ENCODE results near the gene SUB1.
"Not testable (repeated sequence)": the region's sequence is repeated elsewhere in the genome, so short reads cannot be mapped to it uniquely, and the experiment has no call there.

SUB1 gene

GRCh38 chr5:32627219-32627870 lies 42.0 kb downstream of the SUB1 start:
- TF ChIP-seq CTCF (IDR thresholded peaks at IDR 0.05; ENCODE audit: low read length) = no peak
- no peak for TF ChIP-seq EZH2 (IDR thresholded peaks at IDR 0.05; ENCODE audit: borderline replicate concordance, low read length)
- Histone ChIP-seq H3K9me2 (ENCODE audit: low read depth, low read length) (no peaks in the 10 kb centered on the region), H3K9ac (ENCODE audit: low read length) (no peak overlapping the region), H3K4me3 (ENCODE audit: low read depth, low read length, poor library complexity, severe bottlenecking) (no peak overlapping the region), H3K79me2 (ENCODE audit: insufficient read depth, low read length) (no peaks in the 10 kb centered on the region), H3K27me3 (ENCODE audit: insufficient read depth, low read length) (no peaks in the 10 kb centered on the region), H3K4me2 (ENCODE audit: low read length) (no peak overlapping the region), H3K36me3 (ENCODE audit: insufficient read depth, low read length) (no peaks in the 10 kb centered on the region), H3K27ac (ENCODE audit: low read depth, low read length, poor library complexity, severe bottlenecking) (no peak overlapping the region), H3K9me3 (ENCODE audit: low read length) (no peaks in the 10 kb centered on the region), H3F3A (ENCODE audit: insufficient read depth, low read length) (no peaks in the 10 kb centered on the region), H3K4me1 (ENCODE audit: insufficient read depth, low read length, severe bottlenecking) (no peaks in the 10 kb centered on the region), H2AFZ (ENCODE audit: low read length) (no peak overlapping the region), H4K20me1 (ENCODE audit: insufficient read depth, low read length) (no peaks in the 10 kb centered on the region)

- Histone ChIP-seq H3K4me1 (ENCODE audit: insufficient read depth, low read length, severe bottlenecking) (no peaks in the 10 kb centered on the region), H3K27me3 (ENCODE audit: insufficient read depth, low read length) (no peaks in the 10 kb centered on the region), H3F3A (ENCODE audit: insufficient read depth, low read length) (no peaks in the 10 kb centered on the region), H3K9me3 (ENCODE audit: low read length) (no peaks in the 10 kb centered on the region), H2AFZ (ENCODE audit: low read length) (no peak overlapping the region), H3K4me2 (ENCODE audit: low read length) (no peak overlapping the region), H3K27ac (ENCODE audit: low read depth, low read length, poor library complexity, severe bottlenecking) (no peak overlapping the region), H3K4me3 (ENCODE audit: low read depth, low read length, poor library complexity, severe bottlenecking) (no peak overlapping the region), H3K9ac (ENCODE audit: low read length) (no peak overlapping the region), H3K79me2 (ENCODE audit: insufficient read depth, low read length) (no peaks in the 10 kb centered on the region), H3K36me3 (ENCODE audit: insufficient read depth, low read length) (no peaks in the 10 kb centered on the region), H4K20me1 (ENCODE audit: insufficient read depth, low read length) (no peaks in the 10 kb centered on the region), H3K9me2 (ENCODE audit: low read depth, low read length) (no peaks in the 10 kb centered on the region)
- TF ChIP-seq EZH2 (IDR thresholded peaks at IDR 0.05; ENCODE audit: borderline replicate concordance, low read length) = no peak
- TF ChIP-seq CTCF (IDR thresholded peaks at IDR 0.05; ENCODE audit: low read length) = no peak
These were observed 42.9 kb downstream of the SUB1 start for GRCh38 chr5:32628049-32628844.

- no peaks in the 10 kb centered on the region for H3F3A ChIP-seq (ENCODE audit: insufficient read depth, low read length)
- H3K9ac ChIP-seq (ENCODE audit: low read length) = no peak overlapping the region
- H3K27me3 ChIP-seq (ENCODE audit: insufficient read depth, low read length) = no peaks in the 10 kb centered on the region
- no peak for TF ChIP-seq CTCF (IDR thresholded peaks at IDR 0.05; ENCODE audit: low read length)
- no peak for TF ChIP-seq EZH2 (IDR thresholded peaks at IDR 0.05; ENCODE audit: borderline replicate concordance, low read length)
- no peaks in the 10 kb centered on the region for H3K4me1 ChIP-seq (ENCODE audit: insufficient read depth, low read length, severe bottlenecking)
- H4K20me1 ChIP-seq (ENCODE audit: insufficient read depth, low read length) = no peaks in the 10 kb centered on the region
- H3K4me3 ChIP-seq (ENCODE audit: low read depth, low read length, poor library complexity, severe bottlenecking) = no peak overlapping the region
- H3K9me2 ChIP-seq (ENCODE audit: low read depth, low read length) = no peaks in the 10 kb centered on the region
- no peaks in the 10 kb centered on the region for H3K9me3 ChIP-seq (ENCODE audit: low read length)
- no peaks in the 10 kb centered on the region for H3K36me3 ChIP-seq (ENCODE audit: insufficient read depth, low read length)
- no peak overlapping the region for H2AFZ ChIP-seq (ENCODE audit: low read length)
- no peak overlapping the region for H3K27ac ChIP-seq (ENCODE audit: low read depth, low read length, poor library complexity, severe bottlenecking)
- no peaks in the 10 kb centered on the region for H3K79me2 ChIP-seq (ENCODE audit: insufficient read depth, low read length)
- H3K4me2 ChIP-seq (ENCODE audit: low read length) = no peak overlapping the region
These were observed 45.6 kb downstream of the SUB1 start for GRCh38 chr5:32630867-32631491.

- H3K9ac ChIP-seq (ENCODE audit: low read length); H3K27ac ChIP-seq (ENCODE audit: low read depth, low read length, poor library complexity, severe bottlenecking); H2AFZ ChIP-seq (ENCODE audit: low read length); H3K79me2 ChIP-seq (ENCODE audit: insufficient read depth, low read length); H3K4me3 ChIP-seq (ENCODE audit: low read depth, low read length, poor library complexity, severe bottlenecking); H3F3A ChIP-seq (ENCODE audit: insufficient read depth, low read length); H3K36me3 ChIP-seq (ENCODE audit: insufficient read depth, low read length); H3K4me2 ChIP-seq (ENCODE audit: low read length); H3K27me3 ChIP-seq (ENCODE audit: insufficient read depth, low read length); H3K9me2 ChIP-seq (ENCODE audit: low read depth, low read length); H3K4me1 ChIP-seq (ENCODE audit: insufficient read depth, low read length, severe bottlenecking); H3K9me3 ChIP-seq (ENCODE audit: low read length); H4K20me1 ChIP-seq (ENCODE audit: insufficient read depth, low read length): not testable (repeated sequence)
These were observed 47.7 kb downstream of the SUB1 start for GRCh38 chr5:32633017-32633416.

All from OCI-LY1 (cell line).